SK-N-MC (cell line): ENCODE results near the gene RTTN.

Experiments used
- DNase-seq: peaks from one replicate; pipeline ENCODE4 v3.0.0-alpha.2; 2011; ENCODE audit warnings: low read depth, low spot score
- H3K27ac ChIP-seq: fragments of 200-600 bp; sonication (generic); 2 replicates; pipeline ENCODE4 v1.5.1; 2016; ENCODE audit warnings: mixed run types
- H3K36me3 ChIP-seq: fragments of 200-600 bp; sonication (generic); 2 replicates; pipeline ENCODE4 v1.6.1; 2017; ENCODE audit warnings: antibody characterized with exemption, low read length, mixed read lengths; ENCODE audit not compliant: insufficient read depth
- H3K4me3 ChIP-seq: fragments of 200-600 bp; sonication (generic); 2 replicates; pipeline ENCODE4 v1.5.1; 2016
- H3K9ac ChIP-seq: fragments of 200-600 bp; sonication (generic); 2 replicates; pipeline ENCODE4 v1.8.0; 2017; ENCODE audit warnings: mixed run types, mixed read lengths; ENCODE audit not compliant: insufficient read length
- H3K9me3 ChIP-seq: fragments of 200-600 bp; sonication (generic); 2 replicates; pipeline ENCODE4 v1.6.1; 2017; ENCODE audit warnings: low read depth, mild to moderate bottlenecking, antibody characterized with exemption, low read length, moderate library complexity, mixed read lengths
- EZH2 ChIP-seq: fragments of 200-600 bp; sonication (generic); IDR thresholded peaks from one replicate; pipeline ENCODE4 v1.6.1; 2017; ENCODE audit warnings: antibody characterized with exemption
- FOXP2 ChIP-seq: optimal IDR thresholded peaks from 2 replicates; pipeline ENCODE3; 2011; ENCODE audit warnings: mild to moderate bottlenecking, moderate library complexity; ENCODE audit not compliant: insufficient read depth; ENCODE audit errors: extremely low read length, control extremely low read depth
- POLR2AphosphoS5 ChIP-seq: IDR thresholded peaks from 2 replicates; pipeline ENCODE4 v1.6.1; 2012; ENCODE audit warnings: mild to moderate bottlenecking, low read depth, low read length, borderline replicate concordance

Gene RTTN

GRCh38 chr18:70019991-70020390 lies 185.5 kb downstream of the RTTN start:
- Histone ChIP-seq H3K9ac (no peak overlapping the region), H3K27ac (no peak overlapping the region), H3K9me3 (no peaks in the 10 kb centered on the region), H3K36me3 (peaks cover 3% of the 10 kb centered on the region; the same call in 1 of the 2 replicates), H3K4me3 (no peak overlapping the region)
- DNase-seq = no peak
- no peak for TF ChIP-seq POLR2AphosphoS5
- no peak for TF ChIP-seq EZH2
- TF ChIP-seq FOXP2 = no peak

DNA sequence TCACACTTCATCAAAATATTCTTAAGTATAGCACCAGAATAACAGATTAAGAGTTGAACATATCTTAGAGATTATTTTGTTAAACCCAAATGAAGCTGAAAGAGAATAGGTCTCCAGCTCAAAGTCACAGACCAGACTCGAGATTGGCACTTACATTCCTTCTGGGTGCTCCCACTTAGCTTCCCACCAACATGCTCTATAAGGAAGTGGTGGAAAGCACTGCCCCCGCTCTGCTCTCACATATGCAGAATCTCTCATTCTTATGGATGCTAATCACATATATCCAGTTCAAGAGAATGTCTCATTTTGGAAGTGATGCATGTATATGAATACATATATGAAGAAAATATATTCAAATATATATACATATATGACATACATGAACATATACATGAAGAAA lies 186.4 kb downstream of the RTTN start:
- Histone ChIP-seq H3K27ac (no peak overlapping the region), H3K36me3 (peaks cover 3% of the 10 kb centered on the region; the same call in 1 of the 2 replicates), H3K9me3 (no peaks in the 10 kb centered on the region), H3K4me3 (no peak overlapping the region), H3K9ac (no peak overlapping the region)
- TF ChIP-seq EZH2 (no peak), FOXP2 (no peak), POLR2AphosphoS5 (no peak)
- no peak for DNase-seq

DNA sequence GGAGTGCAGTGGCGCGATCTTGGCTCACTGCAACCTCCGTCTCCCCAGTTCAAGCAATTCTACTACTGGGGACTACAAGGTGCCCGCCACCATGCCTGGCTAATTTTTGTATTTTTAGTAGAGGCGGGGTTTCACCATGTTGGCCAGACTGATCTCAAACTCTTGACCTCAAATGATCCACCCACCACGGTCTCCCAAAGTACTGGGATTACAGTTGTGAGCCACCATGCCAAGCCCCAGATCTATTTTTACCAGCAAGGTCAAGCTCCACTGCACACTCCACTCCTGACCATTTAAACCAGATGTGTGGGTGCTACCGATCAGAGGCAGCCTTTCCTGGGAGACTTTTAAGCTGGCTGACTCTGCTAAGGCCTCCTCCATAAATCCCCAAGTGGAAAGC lies 190.4 kb downstream of the RTTN start:
- H3K36me3 ChIP-seq = no peaks in the 10 kb centered on the region; the same call in 1 of the 2 replicates
- no peak for DNase-seq
- H3K27ac ChIP-seq = no peak overlapping the region
- no peak for TF ChIP-seq EZH2
- TF ChIP-seq POLR2AphosphoS5 = no peak
- no peak for TF ChIP-seq FOXP2
- no peak overlapping the region for H3K9ac ChIP-seq
- H3K4me3 ChIP-seq = no peak overlapping the region
- no peaks in the 10 kb centered on the region for H3K9me3 ChIP-seq

- Histone ChIP-seq H3K9ac (no peak overlapping the region), H3K9me3 (no peaks in the 10 kb centered on the region), H3K36me3 (no peaks in the 10 kb centered on the region; the same call in 1 of the 2 replicates), H3K27ac (no peak overlapping the region), H3K4me3 (no peak overlapping the region)
- TF ChIP-seq POLR2AphosphoS5 (no peak), EZH2 (no peak), FOXP2 (no peak)
- no peak for DNase-seq
Observed at GRCh38 chr18:70005580-70005979, 199.9 kb downstream of the RTTN start.

GRCh38 chr18:70004696-70005095 lies 200.8 kb downstream of the RTTN start:
- H3K36me3 ChIP-seq = no peaks in the 10 kb centered on the region; the same call in 1 of the 2 replicates
- no peak overlapping the region for H3K4me3 ChIP-seq
- H3K9ac ChIP-seq = no peak overlapping the region
- no peak overlapping the region for H3K27ac ChIP-seq
- TF ChIP-seq POLR2AphosphoS5 (no peak), EZH2 (no peak), FOXP2 (no peak)
- H3K9me3 ChIP-seq = no peaks in the 10 kb centered on the region
- DNase-seq = no peak

DNA sequence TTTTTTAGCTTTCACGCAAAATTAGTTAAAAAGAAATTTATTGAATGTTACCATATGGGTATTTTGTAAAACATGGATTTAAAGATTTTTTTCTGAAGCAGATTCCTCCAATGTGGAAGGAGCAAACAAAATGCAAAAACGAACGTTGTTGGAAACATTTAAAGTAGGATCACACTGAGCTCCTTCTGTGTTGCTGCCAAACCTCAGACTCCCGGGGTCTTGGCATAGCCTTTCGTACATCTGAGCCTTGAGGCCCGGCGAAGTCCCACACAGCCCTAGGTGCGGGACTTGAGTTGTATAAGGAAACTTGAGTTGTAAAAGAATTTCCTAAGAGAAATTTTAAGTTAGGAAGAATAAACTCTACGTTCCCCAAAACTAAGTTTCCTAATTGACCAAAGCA lies 205.8 kb downstream of the RTTN start:
- no peak for DNase-seq
- TF ChIP-seq POLR2AphosphoS5 (no peak), EZH2 (no peak), FOXP2 (no peak)
- no peak overlapping the region for H3K27ac ChIP-seq

GRCh38 chr18:69998523-69998987 lies 206.9 kb downstream of the RTTN start:
- H3K27ac ChIP-seq = no peak overlapping the region

More for the DNA sequence above, 205.8 kb downstream of the RTTN start:
- H3K9me3 ChIP-seq = no peaks in the 10 kb centered on the region
- H3K4me3 ChIP-seq = no peak overlapping the region
- no peak overlapping the region for H3K9ac ChIP-seq
- no peaks in the 10 kb centered on the region; the same call in 1 of the 2 replicates for H3K36me3 ChIP-seq

DNA sequence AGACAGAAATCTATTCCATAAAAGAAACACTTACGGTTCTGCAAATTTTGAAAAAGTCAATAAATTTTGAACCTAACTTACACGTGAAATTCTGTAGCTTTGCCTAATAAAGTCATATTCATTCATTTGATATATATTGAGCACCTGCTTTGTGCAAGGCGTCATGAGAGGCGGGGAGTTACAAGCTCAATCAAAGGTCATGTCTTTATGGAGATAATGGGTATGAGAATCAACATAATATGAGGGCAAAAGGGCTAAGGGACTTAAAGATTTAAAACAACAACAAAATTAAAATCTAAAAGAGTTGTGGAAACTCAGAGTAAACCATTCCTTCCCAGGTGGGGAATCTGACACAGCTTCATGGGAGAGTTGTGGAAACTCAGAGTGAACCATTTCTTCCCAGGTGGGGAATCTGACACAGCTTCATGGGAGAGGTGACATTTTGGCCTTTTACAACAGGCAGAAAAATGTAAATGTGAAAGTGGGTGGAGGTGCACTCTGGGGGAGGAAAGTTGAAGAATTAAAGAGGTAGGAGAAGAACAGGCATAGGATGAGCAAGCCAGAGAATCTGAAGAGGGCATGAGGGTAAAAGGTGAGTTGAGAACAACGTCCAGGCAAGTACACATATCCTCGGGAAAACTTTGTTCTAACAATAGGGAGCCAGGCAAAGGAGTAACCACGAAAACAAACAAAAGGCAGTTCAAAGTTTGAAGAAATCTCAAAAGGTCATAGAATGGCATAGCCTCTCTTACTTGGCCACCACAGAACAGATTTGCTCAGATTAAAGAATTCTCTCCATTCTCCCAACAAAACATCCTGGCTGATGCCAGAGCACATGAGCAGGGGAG lies 208.3 kb downstream of the RTTN start:
- no peak for DNase-seq
- no peaks in the 10 kb centered on the region for H3K9me3 ChIP-seq

More at GRCh38 chr18:69998523-69998987, 206.9 kb downstream of the RTTN start:
- Histone ChIP-seq H3K9ac (no peak overlapping the region), H3K4me3 (no peak overlapping the region), H3K9me3 (no peaks in the 10 kb centered on the region), H3K36me3 (no peaks in the 10 kb centered on the region; the same call in 1 of the 2 replicates)
- no peak for DNase-seq
- TF ChIP-seq POLR2AphosphoS5 (no peak), EZH2 (no peak), FOXP2 (no peak)

GRCh38 chr18:69996417-69996816 lies 209.1 kb downstream of the RTTN start:
- H3K9ac ChIP-seq = no peak overlapping the region
- no peak overlapping the region for H3K4me3 ChIP-seq
- H3K27ac ChIP-seq = no peak overlapping the region
- H3K36me3 ChIP-seq = no peaks in the 10 kb centered on the region; the same call in 1 of the 2 replicates
- no peaks in the 10 kb centered on the region for H3K9me3 ChIP-seq
- no peak for DNase-seq
- TF ChIP-seq POLR2AphosphoS5 = no peak
- no peak for TF ChIP-seq EZH2
- no peak for TF ChIP-seq FOXP2

More for the DNA sequence above, 208.3 kb downstream of the RTTN start:
- H3K36me3 ChIP-seq = no peaks in the 10 kb centered on the region; the same call in 1 of the 2 replicates
- TF ChIP-seq FOXP2 (no peak), POLR2AphosphoS5 (no peak), EZH2 (no peak)
- no peak overlapping the region for H3K9ac ChIP-seq
- no peak overlapping the region for H3K4me3 ChIP-seq
- no peak overlapping the region for H3K27ac ChIP-seq
